Stimulated activated CD8-positive, alpha-beta memory T cell treated with anti-CD3 and anti-CD28 coated beads, Interleukin-15, amount 100 ng/mL, for 48 hours (primary cell): Measurements from ENCODE around the gene GH2.
"Not testable (repeated sequence)": the region's sequence is repeated elsewhere in the genome, so short reads cannot be mapped to it uniquely, and the experiment has no call there.

Experiments used
- DNase-seq, 2 donors: peaks; one replicate each; pipeline ENCODE4 v3.0.0-alpha.2; 2020; ENCODE audit warnings: low read depth in 2 of 2

GH2 gene

GRCh38 chr17:63881935-63882601 lies at the start of gene GH2:
Gene GH2, minus strand, starts transcription at chr17:63881944. Its CDS starts 143 bp downstream, at chr17:63881801.
- DNase-seq = peak in 1 of 2 donors; percentile 20

- peak; percentile 44 to 49 for DNase-seq
These were observed 49.3 kb upstream of the GH2 start for GRCh38 chr17:63930951-63931575.

- no peak for DNase-seq
These were observed 48.4 kb upstream of the GH2 start for GRCh38 chr17:63929860-63930766.

- no peak for DNase-seq
These were observed 47.4 kb upstream of the GH2 start for GRCh38 chr17:63928966-63929695.

GRCh38 chr17:63928172-63928666 lies 46.5 kb upstream of the GH2 start:
- DNase-seq = no peak

- no peak for DNase-seq
These were observed 45.9 kb upstream of the GH2 start for GRCh38 chr17:63927464-63928171.

- no peak for DNase-seq
These were observed 44.4 kb upstream of the GH2 start for GRCh38 chr17:63926164-63926563.

- no peak for DNase-seq
These were observed 43.9 kb upstream of the GH2 start for GRCh38 chr17:63925615-63926014.

- not testable (repeated sequence) for DNase-seq
These were observed 40.7 kb upstream of the GH2 start for GRCh38 chr17:63922402-63922801.

GRCh38 chr17:63920779-63921178 lies 39.0 kb upstream of the GH2 start:
- not testable (repeated sequence) for DNase-seq

- not testable (repeated sequence) for DNase-seq
These were observed 38.3 kb upstream of the GH2 start for GRCh38 chr17:63920050-63920449.

GRCh38 chr17:63919311-63919723 lies 37.6 kb upstream of the GH2 start:
- peak; percentile 42 to 47 for DNase-seq

- not testable (repeated sequence) for DNase-seq
These were observed 37.1 kb upstream of the GH2 start, which contains the start of gene GH1 for GRCh38 chr17:63918789-63919305. Gene GH1, minus strand, starts transcription at chr17:63918839. Its CDS starts 63 bp downstream, at chr17:63918776.

- no peak for DNase-seq
These were observed 36.6 kb upstream of the GH2 start for GRCh38 chr17:63918305-63918704.

GRCh38 chr17:63917646-63918045 lies 35.9 kb upstream of the GH2 start:
- DNase-seq = no peak

- DNase-seq = not testable (repeated sequence)
These were observed 35.5 kb upstream of the GH2 start for GRCh38 chr17:63917206-63917605.

- no peak for DNase-seq
These were observed 34.9 kb upstream of the GH2 start for GRCh38 chr17:63916566-63917185.

- not testable (repeated sequence) for DNase-seq
These were observed 34.0 kb upstream of the GH2 start for GRCh38 chr17:63915753-63916152.

GRCh38 chr17:63914471-63914870 lies 32.7 kb upstream of the GH2 start:
- DNase-seq = no peak

GRCh38 chr17:63911657-63912100 lies 29.9 kb upstream of the GH2 start:
- DNase-seq = peak; percentile 30 to 32
